Neuron (in vitro differentiated cells): ENCODE results near the gene USB1.

ENCODE experiments used
- H2AFZ ChIP-seq: one replicate; pipeline ENCODE4 v1.6.1; 2013; ENCODE audit warnings: low read depth, mild to moderate bottlenecking, inconsistent platforms, low read length, moderate library complexity
- H3K27me3 ChIP-seq: one replicate; pipeline ENCODE4 v1.6.1; 2013; ENCODE audit warnings: low read length; ENCODE audit not compliant: insufficient read depth
- H3K36me3 ChIP-seq: one replicate; pipeline ENCODE4 v1.6.1; 2013; ENCODE audit warnings: low read length; ENCODE audit not compliant: insufficient read depth
- H3K4me1 ChIP-seq: one replicate; pipeline ENCODE4 v1.6.1; 2013; ENCODE audit warnings: low read length; ENCODE audit not compliant: insufficient read depth
- H3K4me3 ChIP-seq: 2 replicates; pipeline ENCODE4 v1.5.1; 2013; ENCODE audit warnings: mild to moderate bottlenecking, low read length, moderate library complexity
- H3K9me3 ChIP-seq: one replicate; pipeline ENCODE4 v1.6.1; 2013; ENCODE audit warnings: low read length

Gene USB1

DNA sequence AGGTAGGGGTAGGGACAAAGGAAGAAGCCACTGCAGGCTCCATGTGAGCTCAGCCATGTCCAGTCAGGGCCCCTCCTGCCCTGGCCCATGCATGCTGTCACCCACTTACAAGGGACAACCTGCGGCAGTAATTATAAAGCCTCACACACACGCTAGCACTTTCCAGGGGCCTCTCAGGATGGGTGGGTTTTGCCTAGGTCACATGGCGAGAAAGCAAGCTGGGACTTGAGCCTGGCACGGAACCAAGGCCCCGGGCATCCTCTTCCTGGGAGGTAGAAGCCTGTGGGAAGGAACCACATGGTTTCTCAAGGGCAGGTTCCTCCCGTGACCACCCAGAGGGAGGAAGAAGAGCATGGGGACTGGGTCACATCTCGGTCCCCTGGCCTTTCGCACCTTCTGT is 7.8 kb upstream of the USB1 start:
- Histone ChIP-seq H3K36me3 (peaks cover 36% of the 10 kb centered on the region), H3K4me1 (no peaks in the 10 kb centered on the region), H3K9me3 (no peaks in the 10 kb centered on the region), H3K4me3 (no peak overlapping the region), H2AFZ (no peak overlapping the region), H3K27me3 (peaks cover 7% of the 10 kb centered on the region)

DNA sequence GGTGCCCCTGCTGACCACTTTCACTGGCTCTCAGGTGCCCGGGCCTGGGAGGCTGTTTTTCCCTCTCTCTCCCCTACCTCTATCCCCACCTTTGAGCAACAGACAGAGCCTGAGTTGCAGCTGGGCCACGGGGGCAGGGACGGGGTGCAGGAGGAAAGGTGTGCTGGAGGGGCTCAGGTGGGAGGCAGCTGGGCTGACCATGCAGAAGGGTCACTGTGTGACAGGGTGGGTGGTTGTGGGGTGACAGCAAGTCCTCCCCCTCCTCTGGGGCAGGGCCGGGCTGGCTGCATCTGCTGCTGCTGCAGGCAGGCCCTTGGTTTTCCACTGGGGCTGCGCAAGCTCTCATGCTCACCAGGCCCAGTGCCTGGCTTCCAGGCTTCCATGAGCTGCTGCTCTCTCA is 7.3 kb upstream of the USB1 start:
- H3K27me3 ChIP-seq, result peaks cover 2% of the 10 kb centered on the region
- H3K9me3 ChIP-seq, result no peaks in the 10 kb centered on the region
- H3K4me3 ChIP-seq, result no peak overlapping the region
- H3K36me3 ChIP-seq, result peaks cover 36% of the 10 kb centered on the region
- H3K4me1 ChIP-seq, result peaks cover 3% of the 10 kb centered on the region
- H2AFZ ChIP-seq, result no peak overlapping the region

DNA sequence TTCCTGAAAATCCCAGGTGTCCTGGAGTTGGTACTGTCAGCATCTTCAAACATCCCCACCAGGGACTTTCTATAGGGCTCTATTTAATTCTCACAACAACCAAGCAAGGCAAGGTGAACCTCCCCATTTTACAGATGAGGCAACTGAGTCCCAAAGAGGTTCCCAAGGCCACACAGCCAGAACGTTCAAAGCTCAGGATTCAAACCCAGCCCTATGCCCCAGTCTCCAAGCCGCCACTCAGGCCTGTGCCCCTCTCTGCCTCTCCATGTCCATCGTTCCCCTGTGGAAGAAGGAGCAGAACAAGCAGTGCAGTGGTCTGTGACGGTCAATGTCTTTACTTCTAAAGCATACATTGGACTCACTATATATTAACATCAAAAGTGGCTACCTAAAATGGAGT is 6.8 kb upstream of the USB1 start:
- Histone ChIP-seq H3K36me3 (peaks cover 36% of the 10 kb centered on the region), H3K9me3 (no peaks in the 10 kb centered on the region), H3K27me3 (no peaks in the 10 kb centered on the region), H2AFZ (no peak overlapping the region), H3K4me1 (peaks cover 7% of the 10 kb centered on the region), H3K4me3 (no peak overlapping the region)

DNA sequence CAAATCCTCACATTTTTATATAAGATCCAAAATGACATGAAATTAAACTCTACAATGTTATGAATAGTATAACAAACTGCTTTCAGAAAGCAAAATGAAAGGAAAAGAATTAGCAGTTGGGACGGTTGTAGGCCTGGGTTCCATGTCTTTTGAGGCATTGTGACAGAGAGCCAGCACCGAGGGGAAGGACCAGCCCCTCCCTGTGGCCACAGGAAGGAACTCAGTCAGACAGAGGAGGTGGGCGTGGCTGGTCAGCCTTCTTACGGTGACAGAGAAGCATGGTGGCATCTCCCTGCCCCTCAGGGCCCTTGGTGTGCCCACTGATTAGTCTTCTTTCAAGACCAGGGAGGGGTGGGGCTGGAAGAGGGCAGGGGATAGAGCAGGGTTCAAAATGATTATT is 6.4 kb upstream of the USB1 start:
- no peaks in the 10 kb centered on the region for H3K27me3 ChIP-seq
- peaks cover 11% of the 10 kb centered on the region for H3K4me1 ChIP-seq
- no peak overlapping the region for H2AFZ ChIP-seq
- peaks cover 36% of the 10 kb centered on the region for H3K36me3 ChIP-seq
- no peaks in the 10 kb centered on the region for H3K9me3 ChIP-seq
- H3K4me3 ChIP-seq, result no peak overlapping the region

DNA sequence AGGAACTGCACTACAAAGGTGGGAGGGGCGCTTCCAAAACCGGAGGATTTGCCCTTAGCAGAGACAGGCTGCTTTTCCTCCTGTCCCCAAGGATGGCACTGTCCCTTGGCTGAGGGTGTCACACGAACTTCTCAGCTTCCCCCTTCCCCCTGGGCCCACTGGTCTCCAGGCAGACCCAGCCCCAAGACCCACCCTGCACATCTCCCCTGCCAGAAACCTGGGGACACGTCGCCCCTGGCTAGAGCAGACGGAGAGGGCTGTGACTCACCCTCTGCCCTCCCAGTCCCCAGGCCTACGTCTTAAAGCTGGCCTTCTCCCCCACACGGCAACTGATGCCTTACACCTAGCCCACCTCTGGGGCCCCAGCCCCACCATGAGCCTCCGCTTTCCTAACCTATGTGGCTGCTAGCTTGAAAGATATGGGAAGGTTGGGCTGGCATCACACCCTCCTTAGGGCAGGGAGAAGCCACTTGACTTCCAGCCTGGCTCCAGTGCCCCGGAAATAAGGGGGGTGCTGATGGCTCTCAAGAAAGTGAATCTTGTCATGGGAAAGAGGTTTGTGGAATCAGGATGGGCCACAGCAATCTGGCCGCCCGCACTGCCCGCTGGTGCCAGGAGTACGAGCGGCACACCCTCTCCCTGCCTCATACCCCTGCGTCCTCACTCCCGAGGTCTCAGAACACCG is 5.3 kb upstream of the USB1 start:
- Histone ChIP-seq H3K27me3 (no peaks in the 10 kb centered on the region), H3K36me3 (peaks cover 36% of the 10 kb centered on the region), H3K4me3 (no peak overlapping the region), H3K9me3 (no peaks in the 10 kb centered on the region), H3K4me1 (peaks cover 13% of the 10 kb centered on the region), H2AFZ (no peak overlapping the region)

DNA sequence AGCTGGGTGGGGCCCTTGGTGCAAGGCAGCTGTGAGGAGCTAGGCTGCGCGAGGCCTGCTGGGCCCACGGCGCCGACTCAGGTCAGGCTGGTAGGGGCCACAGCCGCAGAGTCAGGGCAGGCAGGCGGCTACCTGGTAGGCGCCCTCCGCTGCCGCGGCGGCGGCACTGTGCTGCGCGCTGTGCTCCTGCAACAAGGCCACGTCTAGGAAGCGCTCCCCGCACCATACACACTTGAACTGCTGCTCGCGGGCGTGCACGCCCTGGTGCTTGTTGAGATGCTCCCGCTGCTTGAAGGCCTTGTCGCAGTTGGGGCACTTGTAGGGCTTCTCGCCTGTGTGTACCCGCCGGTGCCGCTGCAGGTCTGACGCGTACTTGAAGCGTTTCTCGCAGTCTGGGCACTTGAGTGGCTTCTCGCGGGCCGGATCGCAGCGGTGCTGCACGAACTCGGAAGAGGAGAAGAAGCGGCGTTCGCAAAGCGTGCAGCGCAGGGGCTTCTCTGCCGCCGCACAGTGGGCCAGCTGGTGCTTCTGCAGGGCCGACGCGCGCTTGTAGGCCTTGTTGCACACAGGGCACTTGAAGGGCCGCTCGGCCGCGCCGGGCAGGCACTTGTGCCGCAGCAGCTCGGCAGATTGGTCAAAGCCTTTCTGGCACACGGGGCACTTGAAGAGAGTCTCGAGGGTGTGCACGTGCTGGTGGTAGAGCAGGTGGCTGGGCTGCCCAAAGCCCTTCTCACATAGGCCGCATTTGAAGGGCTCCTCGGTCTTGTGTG is 4.6 kb upstream of the USB1 start:
- no peaks in the 10 kb centered on the region for H3K27me3 ChIP-seq
- H3K36me3 ChIP-seq, result peaks cover 36% of the 10 kb centered on the region
- no peaks in the 10 kb centered on the region for H3K9me3 ChIP-seq
- no peak overlapping the region for H3K4me3 ChIP-seq
- peaks cover 15% of the 10 kb centered on the region for H3K4me1 ChIP-seq
- no peak overlapping the region for H2AFZ ChIP-seq

DNA sequence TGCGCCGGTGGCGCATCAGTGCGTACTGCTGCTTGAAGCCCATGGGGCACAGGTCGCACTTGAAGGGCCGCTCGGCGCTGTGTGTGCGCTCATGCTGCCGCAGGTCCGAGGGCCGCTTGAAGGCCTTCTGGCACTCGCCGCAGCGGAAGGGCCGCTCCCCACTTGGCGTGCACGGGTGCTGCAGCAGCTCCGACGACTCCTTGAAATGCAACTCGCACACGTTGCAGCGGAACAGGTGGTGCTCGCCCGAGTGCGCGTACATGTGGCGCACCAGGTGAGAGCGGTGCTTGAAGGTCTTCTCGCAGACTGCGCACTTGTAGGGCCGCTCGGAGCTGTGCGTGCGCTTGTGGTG is 4.1 kb upstream of the USB1 start:
- no peaks in the 10 kb centered on the region for H3K27me3 ChIP-seq
- H3K36me3 ChIP-seq, result peaks cover 36% of the 10 kb centered on the region
- H2AFZ ChIP-seq, result no peak overlapping the region
- H3K4me1 ChIP-seq, result peaks cover 19% of the 10 kb centered on the region
- no peaks in the 10 kb centered on the region for H3K9me3 ChIP-seq
- H3K4me3 ChIP-seq, result no peak overlapping the region

DNA sequence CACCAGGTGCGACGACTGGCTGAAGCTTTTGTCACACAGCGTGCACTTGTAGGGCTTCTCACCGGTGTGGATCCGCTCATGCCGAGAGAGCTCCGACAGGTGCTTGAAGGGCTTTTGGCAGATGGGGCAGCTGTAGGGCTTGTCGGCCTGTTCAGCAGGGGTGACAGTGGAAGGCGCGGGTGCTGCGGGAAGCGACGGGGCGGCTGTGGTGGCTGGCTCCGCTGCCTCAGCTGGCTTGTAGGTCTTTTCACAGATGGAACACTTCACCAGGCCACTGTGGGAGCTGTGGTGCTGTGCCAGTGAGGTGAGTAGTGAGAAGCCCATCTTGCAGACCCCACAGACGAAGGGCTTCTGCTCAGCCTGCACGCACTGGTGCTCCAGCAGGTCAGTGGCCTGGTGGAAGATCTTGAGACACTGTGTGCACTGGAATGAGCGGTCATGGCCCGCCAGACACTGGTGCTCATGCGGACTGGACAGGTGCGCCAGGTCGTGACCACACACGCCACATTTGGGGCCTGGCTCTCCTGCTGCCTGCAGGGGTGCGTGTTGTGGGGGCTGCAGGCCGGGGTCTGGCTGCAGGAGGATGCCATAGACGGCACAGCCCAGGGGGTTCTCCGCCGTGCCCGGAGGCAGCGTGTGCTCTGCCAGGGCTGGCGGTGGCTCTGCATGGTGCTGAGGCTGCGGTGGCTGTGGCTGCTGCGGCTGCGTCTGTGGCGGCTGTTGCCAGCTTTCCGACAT is 3.5 kb upstream of the USB1 start:
- Histone ChIP-seq H2AFZ (no peak overlapping the region), H3K4me1 (peaks cover 21% of the 10 kb centered on the region), H3K27me3 (no peaks in the 10 kb centered on the region), H3K36me3 (peaks cover 41% of the 10 kb centered on the region), H3K9me3 (no peaks in the 10 kb centered on the region), H3K4me3 (no peak overlapping the region)

DNA sequence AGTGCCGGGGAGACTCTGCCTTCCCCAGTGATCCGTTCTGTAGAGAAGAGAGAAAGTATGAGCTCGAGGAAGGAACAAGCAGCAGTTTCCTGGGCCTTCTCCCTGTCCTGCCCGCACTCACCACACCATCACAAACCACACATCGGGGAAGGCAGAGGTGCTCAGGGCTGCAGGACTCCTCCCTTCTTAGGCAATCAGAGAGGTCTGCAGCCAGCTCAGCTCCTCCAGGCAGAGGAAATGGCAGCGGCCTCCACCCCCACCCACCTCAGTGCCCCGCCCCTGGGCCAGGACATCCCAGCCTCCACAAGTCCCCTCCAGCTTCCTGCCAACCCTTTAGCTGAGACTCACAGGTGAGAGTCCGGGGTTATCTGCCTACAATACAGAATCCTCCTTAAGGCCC is 2.7 kb upstream of the USB1 start:
- H3K36me3 ChIP-seq, result peaks cover 48% of the 10 kb centered on the region
- H3K4me1 ChIP-seq, result peaks cover 23% of the 10 kb centered on the region
- no peak overlapping the region for H2AFZ ChIP-seq
- no peak overlapping the region for H3K4me3 ChIP-seq
- no peaks in the 10 kb centered on the region for H3K9me3 ChIP-seq
- H3K27me3 ChIP-seq, result no peaks in the 10 kb centered on the region

DNA sequence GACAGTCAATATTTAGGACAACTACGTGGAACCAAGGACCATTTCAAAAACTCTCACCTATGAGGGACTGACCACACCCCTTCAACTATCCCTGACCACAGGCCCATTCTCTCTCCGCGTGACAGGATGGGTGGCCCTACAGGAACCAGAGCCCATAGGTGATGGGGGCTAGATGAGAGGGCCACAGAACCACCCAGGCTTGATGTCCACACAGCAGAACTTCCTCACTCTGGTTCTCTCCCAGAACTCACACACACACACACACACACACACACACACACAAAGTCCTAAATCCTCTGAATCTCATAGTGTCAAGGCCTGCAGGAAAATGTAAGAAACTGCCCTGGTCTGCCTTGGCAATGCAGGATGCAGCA is 2.2 kb upstream of the USB1 start:
- H3K27me3 ChIP-seq, result no peaks in the 10 kb centered on the region
- peak overlapping the region; percentile 66 for H3K4me3 ChIP-seq
- peaks cover 23% of the 10 kb centered on the region for H3K4me1 ChIP-seq
- H2AFZ ChIP-seq, result no peak overlapping the region
- peaks cover 51% of the 10 kb centered on the region for H3K36me3 ChIP-seq
- no peaks in the 10 kb centered on the region for H3K9me3 ChIP-seq

DNA sequence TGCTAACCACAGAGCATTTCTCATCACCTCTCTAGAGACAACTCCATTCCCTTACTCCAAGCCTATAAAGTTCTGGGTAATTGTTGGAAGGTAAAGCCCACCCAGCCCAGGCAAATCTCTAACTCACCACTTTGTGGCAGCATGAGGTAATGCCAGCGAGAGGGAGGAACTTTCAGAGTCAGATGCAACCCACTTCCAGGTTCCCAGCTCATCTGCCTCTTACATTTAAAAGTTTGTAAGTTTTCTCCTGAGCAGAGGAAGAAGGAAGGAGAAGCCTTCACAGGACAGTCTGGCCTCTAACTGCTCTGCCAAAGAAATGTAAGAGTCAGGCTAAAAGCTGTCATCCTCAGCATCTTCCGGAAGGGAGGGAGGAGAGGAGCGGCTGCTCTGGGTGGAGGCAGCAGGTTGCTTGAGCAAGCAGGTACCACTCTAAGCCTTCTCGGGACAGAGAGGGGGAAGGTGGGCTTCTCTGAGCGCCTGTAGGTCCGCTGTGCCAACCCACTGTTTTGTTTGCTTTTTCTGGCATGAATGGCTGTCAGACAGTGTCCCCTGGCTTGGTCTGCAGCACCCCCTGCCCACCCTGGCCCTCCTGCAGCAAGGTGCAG is 1.7 kb upstream of the USB1 start:
- H3K27me3 ChIP-seq, result no peaks in the 10 kb centered on the region

DNA sequence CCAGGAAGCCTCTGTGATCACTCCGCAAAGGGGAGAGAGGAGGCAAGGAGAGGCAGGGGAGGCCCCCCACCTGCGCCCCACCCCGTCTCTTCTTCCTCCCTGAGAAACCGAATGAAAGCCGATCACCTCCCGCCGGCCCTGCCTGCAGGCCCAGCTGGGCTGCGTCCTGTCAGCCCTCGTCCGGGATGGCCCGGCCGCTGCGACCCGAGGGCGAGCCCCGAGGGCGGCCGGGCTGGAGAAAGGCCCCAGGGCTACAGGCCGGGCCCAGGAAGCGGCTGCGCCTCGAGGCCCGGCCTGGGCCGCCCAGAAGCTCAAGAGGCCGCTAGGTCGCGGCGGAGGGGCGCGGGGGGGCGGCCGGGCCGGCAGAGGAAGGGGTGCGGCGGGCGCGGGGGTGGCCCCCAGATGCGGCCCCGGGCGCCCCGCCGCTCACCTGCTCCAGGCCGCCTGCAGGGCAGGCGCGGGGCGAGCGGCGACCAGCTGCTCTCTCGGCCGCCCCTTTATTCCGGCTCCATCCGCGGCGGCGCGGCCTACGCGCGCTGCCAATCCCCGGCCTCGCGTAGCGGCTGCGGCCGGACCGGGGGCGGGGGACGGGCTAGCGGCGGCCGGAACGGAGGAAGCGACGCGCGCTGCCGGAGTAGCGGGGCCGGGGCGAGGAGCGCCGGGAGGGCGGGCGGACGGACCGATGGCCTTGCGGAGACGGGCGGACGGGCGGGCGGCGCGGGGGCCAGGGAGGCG is 1.1 kb upstream of the USB1 start, which contains the start of gene ZNF319:
ZNF319 (minus strand) TSS at position 702 of the 735 bp plus-strand sequence. CDS start 2,407 bp downstream, outside the sequence.
- Histone ChIP-seq H3K27me3 (no peaks in the 10 kb centered on the region), H3K36me3 (peaks cover 44% of the 10 kb centered on the region), H3K4me1 (peaks cover 23% of the 10 kb centered on the region), H3K4me3 (peak within 1 kb of the TSS; percentile 66), H2AFZ (peak within 1 kb of the TSS; percentile 77), H3K9me3 (no peaks in the 10 kb centered on the region)

More for the DNA sequence above, 1.7 kb upstream of the USB1 start:
- peak overlapping the region; percentile 66 for H3K4me3 ChIP-seq
- peak overlapping the region; percentile 44 for H2AFZ ChIP-seq
- no peaks in the 10 kb centered on the region for H3K9me3 ChIP-seq
- H3K36me3 ChIP-seq, result peaks cover 46% of the 10 kb centered on the region
- H3K4me1 ChIP-seq, result peaks cover 23% of the 10 kb centered on the region
